Heart left ventricle (tissue), 13 donors: Measurements from ENCODE around the gene TYMS.

ENCODE experiments used
- POLR2A ChIP-seq, 2 donors: fragments of 450-650 bp; IDR thresholded peaks; one replicate each; pipeline ENCODE4 v1.6.1; 2017; ENCODE audit warnings: antibody characterized with exemption in 2 of 2, mild to moderate bottlenecking in 2 of 2, moderate library complexity in 2 of 2
- TF ChIP-seq, protein P1 (sequence below), 12 donors: fragments of 200-600 bp; sonication (generic) in 4 of 12; IDR thresholded peaks; one replicate each; pipeline versions ENCODE4 v1.5.0 to v1.8.0; 2018 to 2022; ENCODE audit warnings: antibody characterized with exemption in 12 of 12, mild to moderate bottlenecking in 5 of 12
- donor health status: ischemic (EF 13 %, LVEDD 7.1; RV severe dilation, severe dysfunction).
- donor health status: DM: no; HTN: yes; CAD: no.
- donor health status: DM: no; HTN: no; CAD: no.
- donor health status: ischemic (EF 25% LVEDD 6.9; RV normal size, moderate dysfunction).
- donor health status: ischemic (EF 25% LVEDD 5.7; RV mildly dilated, moderate dysfunction).
- donor health status: ischemic (EF 35%, LVEDD 5.7; RV mildly dilated, moderate dysfunction).
- donor health status: nonischemic (EF 11% LVEDD 7.7; RV severe dilation, severe dysfunction).
- donor health status: DM: yes; HTN: yes; CAD: no.
- donor health status: PGD.
- donor health status: ischemic (EF 29% LVEDD 5.4; RV normal size, mild dysfunction).
- donor health status: nonischemic (EF 23%, LVEDD 6.1; RV moderate dilation, normal function).

DNA sequence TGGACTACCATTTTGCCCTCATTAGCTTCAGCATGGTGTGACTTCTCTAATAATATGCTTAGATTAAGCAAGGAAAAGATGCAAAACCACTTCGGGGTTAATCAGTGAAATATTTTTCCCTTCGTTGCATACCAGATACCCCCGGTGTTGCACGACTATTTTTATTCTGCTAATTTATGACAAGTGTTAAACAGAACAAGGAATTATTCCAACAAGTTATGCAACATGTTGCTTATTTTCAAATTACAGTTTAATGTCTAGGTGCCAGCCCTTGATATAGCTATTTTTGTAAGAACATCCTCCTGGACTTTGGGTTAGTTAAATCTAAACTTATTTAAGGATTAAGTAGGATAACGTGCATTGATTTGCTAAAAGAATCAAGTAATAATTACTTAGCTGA is 16.3 kb downstream of the TYMS start:
- TF ChIP-seq, protein P1, sequence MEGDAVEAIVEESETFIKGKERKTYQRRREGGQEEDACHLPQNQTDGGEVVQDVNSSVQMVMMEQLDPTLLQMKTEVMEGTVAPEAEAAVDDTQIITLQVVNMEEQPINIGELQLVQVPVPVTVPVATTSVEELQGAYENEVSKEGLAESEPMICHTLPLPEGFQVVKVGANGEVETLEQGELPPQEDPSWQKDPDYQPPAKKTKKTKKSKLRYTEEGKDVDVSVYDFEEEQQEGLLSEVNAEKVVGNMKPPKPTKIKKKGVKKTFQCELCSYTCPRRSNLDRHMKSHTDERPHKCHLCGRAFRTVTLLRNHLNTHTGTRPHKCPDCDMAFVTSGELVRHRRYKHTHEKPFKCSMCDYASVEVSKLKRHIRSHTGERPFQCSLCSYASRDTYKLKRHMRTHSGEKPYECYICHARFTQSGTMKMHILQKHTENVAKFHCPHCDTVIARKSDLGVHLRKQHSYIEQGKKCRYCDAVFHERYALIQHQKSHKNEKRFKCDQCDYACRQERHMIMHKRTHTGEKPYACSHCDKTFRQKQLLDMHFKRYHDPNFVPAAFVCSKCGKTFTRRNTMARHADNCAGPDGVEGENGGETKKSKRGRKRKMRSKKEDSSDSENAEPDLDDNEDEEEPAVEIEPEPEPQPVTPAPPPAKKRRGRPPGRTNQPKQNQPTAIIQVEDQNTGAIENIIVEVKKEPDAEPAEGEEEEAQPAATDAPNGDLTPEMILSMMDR (IDR thresholded peaks at IDR 0.05) = no peak
- TF ChIP-seq POLR2A (IDR thresholded peaks at IDR 0.05) = no peak
